Erythroblast (primary cell): Measurements from ENCODE around the gene ADTRP.
"Not testable (repeated sequence)": the region's sequence is repeated elsewhere in the genome, so short reads cannot be mapped to it uniquely, and the experiment has no call there.

Experiments
- DNase-seq, 2 experiments: peaks; one replicate each; lab custom pipeline; 2025; lab: John Stamatoyannopoulos, UW
- GATA1 ChIP-seq: IDR thresholded peaks from 2 replicates; pipeline ENCODE4 v1.6.1; 2011; ENCODE audit warnings: low read depth, mild to moderate bottlenecking, control low read depth, low read length, moderate library complexity
- POLR2A ChIP-seq: IDR thresholded peaks from 2 replicates; pipeline ENCODE4 v1.6.1; 2011; ENCODE audit warnings: mild to moderate bottlenecking, low read length

Gene ADTRP

GRCh38 chr6:11684901-11685480, 93.6 kb downstream of the ADTRP start:
- TF ChIP-seq GATA1: no peak
- no peak for TF ChIP-seq POLR2A
- DNase-seq: no peak

- DNase-seq: no peak
- no peak for TF ChIP-seq POLR2A
- TF ChIP-seq GATA1: no peak
Observed at GRCh38 chr6:11683871-11684270, 94.7 kb downstream of the ADTRP start.

DNA sequence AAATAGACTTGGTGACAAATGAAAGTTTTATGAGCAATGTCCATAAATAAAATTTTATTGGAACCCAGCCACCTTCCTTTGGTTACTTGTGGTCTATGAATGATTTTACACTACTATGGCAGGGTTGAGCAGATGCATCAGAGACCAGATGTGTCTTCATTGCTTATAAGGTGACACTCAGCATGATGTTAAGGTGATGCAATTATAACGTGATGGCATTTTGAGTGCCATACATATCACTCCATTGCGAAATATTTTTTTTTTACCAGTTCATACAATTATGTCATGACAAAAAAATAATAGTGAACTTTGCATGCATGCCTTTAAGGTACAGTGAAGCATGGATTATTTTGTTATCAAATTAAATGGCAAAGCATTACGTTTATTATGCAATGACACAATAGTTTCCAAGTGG, 96.0 kb downstream of the ADTRP start:
- TF ChIP-seq GATA1 (no peak), POLR2A (no peak)
- no peak for DNase-seq

GRCh38 chr6:11681770-11682169, 96.8 kb downstream of the ADTRP start:
- DNase-seq: no peak
- no peak for TF ChIP-seq GATA1
- no peak for TF ChIP-seq POLR2A

GRCh38 chr6:11681357-11681756, 97.2 kb downstream of the ADTRP start:
- TF ChIP-seq GATA1 (no peak), POLR2A (no peak)

GRCh38 chr6:11680479-11680878, 98.1 kb downstream of the ADTRP start:
- not testable (repeated sequence) for DNase-seq

More at GRCh38 chr6:11681357-11681756, 97.2 kb downstream of the ADTRP start:
- no peak for DNase-seq

DNA sequence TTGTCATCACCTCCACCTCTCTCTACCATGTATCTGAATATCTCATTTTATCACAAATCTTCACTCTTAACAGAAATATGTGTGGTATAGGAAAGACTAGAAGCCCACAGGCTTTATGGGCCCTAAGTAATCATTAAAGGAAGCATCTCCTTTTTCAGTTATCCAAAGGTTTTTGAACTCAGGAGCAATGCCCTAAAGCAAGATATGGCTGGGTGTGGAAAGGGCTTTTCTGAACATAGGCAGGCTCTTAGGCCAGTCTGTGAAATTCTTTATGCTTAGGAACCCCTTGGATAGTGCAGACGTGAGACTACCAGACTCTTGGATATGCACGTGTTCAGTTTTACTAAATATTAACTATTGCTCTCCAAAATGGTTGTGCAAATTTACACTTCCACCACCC, 99.5 kb downstream of the ADTRP start:
- DNase-seq: no peak
- TF ChIP-seq GATA1 (no peak), POLR2A (no peak)

- DNase-seq: peak; percentile 3 to 20
- TF ChIP-seq GATA1: no peak
- TF ChIP-seq POLR2A: no peak
Observed at GRCh38 chr6:11675601-11676000, 103.0 kb downstream of the ADTRP start.

DNA sequence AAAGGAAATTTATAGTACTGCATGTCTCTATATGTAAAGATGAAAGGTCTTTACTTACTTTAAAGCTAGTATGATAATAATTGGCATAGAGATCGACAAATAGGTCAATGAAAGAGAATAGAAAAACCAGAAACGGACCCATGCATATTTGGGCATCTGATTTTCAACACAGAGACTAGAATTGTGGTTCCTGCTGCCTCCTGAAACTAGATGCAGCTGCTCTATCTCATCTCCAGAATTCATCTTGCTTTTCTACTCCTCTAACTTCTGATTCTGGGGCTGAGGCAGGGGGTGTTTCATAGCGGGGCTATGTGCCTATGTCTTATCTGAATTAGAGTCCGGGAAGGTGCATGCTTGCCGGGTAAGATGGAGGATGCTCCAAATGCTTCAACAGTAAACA, 105.9 kb downstream of the ADTRP start:
- TF ChIP-seq GATA1 (no peak), POLR2A (no peak)
- DNase-seq: no peak

GRCh38 chr6:11672256-11672655, 106.3 kb downstream of the ADTRP start:
- TF ChIP-seq POLR2A (no peak), GATA1 (no peak)
- DNase-seq: no peak

DNA sequence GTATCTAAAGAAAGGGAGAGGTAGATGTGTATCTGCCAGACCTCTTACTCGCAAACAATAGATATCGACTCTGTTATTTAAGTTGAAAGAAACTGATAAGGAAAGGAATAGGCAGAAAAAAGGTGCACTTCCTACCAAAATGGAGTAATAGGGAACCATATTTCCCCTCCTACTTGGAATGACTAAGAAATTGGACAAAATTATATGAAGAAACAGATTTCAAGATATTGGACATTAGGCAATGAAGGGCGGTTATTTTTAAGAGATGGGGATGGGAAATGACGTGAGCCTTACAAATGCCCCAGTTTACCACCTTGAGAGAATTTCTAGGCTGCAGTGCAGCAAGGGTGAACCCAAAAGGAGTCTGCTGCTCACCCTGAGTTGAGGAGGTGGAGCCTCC, 108.9 kb downstream of the ADTRP start:
- no peak for TF ChIP-seq POLR2A
- TF ChIP-seq GATA1: no peak
- DNase-seq: no peak

GRCh38 chr6:11668455-11668854, 110.1 kb downstream of the ADTRP start:
- DNase-seq: no peak
- TF ChIP-seq GATA1 (no peak), POLR2A (no peak)

DNA sequence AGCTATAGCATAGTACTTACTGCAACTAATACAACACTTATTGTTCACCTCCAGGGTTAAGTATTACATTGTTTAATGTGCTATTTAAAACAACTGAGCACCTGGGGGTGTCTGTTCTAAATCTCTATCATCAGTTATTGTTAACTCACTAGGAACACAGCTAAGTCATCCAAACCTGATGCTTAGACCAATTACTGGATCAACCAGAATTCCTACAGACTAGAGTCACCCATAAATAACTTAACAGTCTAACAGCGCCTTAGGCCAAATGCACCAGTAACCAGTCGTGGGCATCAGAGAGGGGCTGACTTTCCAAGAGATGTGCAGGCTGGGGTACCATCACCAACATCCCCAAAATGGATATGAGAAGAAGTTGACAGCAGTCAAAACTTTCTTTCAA, 110.7 kb downstream of the ADTRP start:
- DNase-seq: no peak
- no peak for TF ChIP-seq GATA1
- TF ChIP-seq POLR2A: no peak

GRCh38 chr6:11665604-11666326, 112.8 kb downstream of the ADTRP start:
- DNase-seq: no peak
- TF ChIP-seq GATA1 (no peak), POLR2A (no peak)
